Transverse colon (tissue), 4 donors: Measurements from ENCODE around the gene OR2A25. TPM values are rescaled to one million over a fixed set of nuclear protein-coding genes. Genes with fewer than 3 reads are reported as not detected.

ENCODE experiments used
- DNase-seq: peaks from one replicate; pipeline ENCODE4 v3.0.0-alpha.2; 2019
- H3K27ac ChIP-seq, 4 donors: fragments of 200-600 bp; sonication (generic); 2 replicates each; pipeline ENCODE4 v1.5.1; 2016 to 2018; ENCODE audit warnings: inconsistent platforms in 4 of 4
- H3K27me3 ChIP-seq: fragments of 200-600 bp; sonication (generic); 2 replicates; pipeline ENCODE4 v1.5.1; 2017; ENCODE audit warnings: inconsistent platforms
- H3K36me3 ChIP-seq, 4 donors: fragments of 200-600 bp; sonication (generic); 2 replicates each; pipeline ENCODE4 v1.5.1; 2017 to 2019; ENCODE audit warnings: inconsistent platforms in 4 of 4
- H3K4me1 ChIP-seq, 4 donors: fragments of 200-600 bp; sonication (generic); 2 replicates each; pipeline ENCODE4 v1.5.1; 2017 to 2020; ENCODE audit warnings: inconsistent platforms in 4 of 4
- H3K4me3 ChIP-seq, 4 donors: fragments of 200-600 bp; sonication (generic); 1 replicate in 1 of 4; 2 replicates in 3 of 4; pipeline versions ENCODE4 v1.5.1 to v1.6.1; 2017 to 2019; ENCODE audit warnings: inconsistent platforms in 4 of 4
- H3K9me3 ChIP-seq, 2 donors: fragments of 200-600 bp; sonication (generic); 2 replicates each; pipeline ENCODE4 v1.5.1; 2017 to 2019; ENCODE audit warnings: inconsistent platforms in 2 of 2
- CTCF ChIP-seq, 5 experiments: fragments of 200-600 bp in 3 of 5; fragments of 450-650 bp in 2 of 5; sonication (generic) in 3 of 5; IDR thresholded peaks; 1 replicate in 2 of 5; 2 replicates in 3 of 5; pipeline ENCODE4 v1.5.1; 2016 to 2017; ENCODE audit warnings: antibody characterized with exemption in 5 of 5, inconsistent platforms in 3 of 5, mild to moderate bottlenecking in 2 of 5, moderate library complexity in 1 of 5
- EP300 ChIP-seq: sonication (generic); formaldehyde crosslinking; IDR thresholded peaks from one replicate; pipeline ENCODE4 v1.6.1; 2017; ENCODE audit warnings: antibody characterized with exemption, low read depth
- POLR2A ChIP-seq: fragments of 450-650 bp; IDR thresholded peaks from one replicate; pipeline ENCODE4 v1.6.1; 2016; ENCODE audit warnings: antibody characterized with exemption, mild to moderate bottlenecking, moderate library complexity
- POLR2AphosphoS5 ChIP-seq, 3 donors: sonication (generic); formaldehyde crosslinking; IDR thresholded peaks; one replicate each; pipeline ENCODE4 v1.6.1; 2016; ENCODE audit warnings: antibody characterized with exemption in 3 of 3
- WGBS, 2 donors: methylation state at CpG; one replicate each; pipeline ENCODE4 v1.1.5; 2018; ENCODE audit warnings: low coverage in 1 of 2; 5-methylcytosine and 5-hydroxymethylcytosine counted together
- in situ Hi-C, 4 donors: fragments of 200-750 bp; cut with MboI; loops; one replicate each; pipeline versions ENCODE4 v1.15.0 to v1.15.1; 2017; ENCODE audit warnings: low sequenced_read_pairs in 3 of 4, low pct_ligation_motif_present in 1 of 4, low pct_unique_long_range_greater_than_20kb in 1 of 4
- intact Hi-C: fragments of 100-400 bp; cut with DNase I; formaldehyde crosslinking; loops from one replicate; pipeline ENCODE4 v1.15.1; 2023; ENCODE audit warnings: low total_unique reads
- small RNA-seq, 4 donors: library from RNA; depleted of rRNA; stranded (forward); fragments of <200 nt; gene quantifications; one replicate each; pipeline ENCODE3, GENCODE V24; 2016
- total RNA-seq, 4 donors: library from RNA; depleted of rRNA; stranded (reverse); fragments of >200 nt; gene quantifications; one replicate each; pipeline ENCODE4 v1.1.0, GENCODE V29; 2016

OR2A25 gene
- total RNA-seq, 4 donors from 2014 or later, result not detected

GRCh38 chr7:144118341-144118740 lies 48.7 kb downstream of the OR2A25 start:
- Histone ChIP-seq H3K9me3 (no peaks in the 10 kb centered on the region), H3K27me3 (no peaks in the 10 kb centered on the region), H3K4me3 (no peak overlapping the region), H3K4me1 (no peaks in the 10 kb centered on the region), H3K36me3 (no peaks in the 10 kb centered on the region), H3K27ac (no peak overlapping the region)
- no peak for DNase-seq
- TF ChIP-seq CTCF (IDR thresholded peaks at IDR 0.05), result no peak
- TF ChIP-seq POLR2AphosphoS5 (IDR thresholded peaks at IDR 0.05), result no peak
- TF ChIP-seq EP300, result no peak
- TF ChIP-seq POLR2A, result no peak
- in situ Hi-C loops, result no loop called here
- 57 to 60% methylated on average over 2 to 8 of the region's 8 CpGs for WGBS, 2 donors
- intact Hi-C loops, result no loop called here

- Histone ChIP-seq H3K27me3 (no peaks in the 10 kb centered on the region), H3K36me3 (no peaks in the 10 kb centered on the region), H3K4me1 (no peaks in the 10 kb centered on the region), H3K9me3 (no peaks in the 10 kb centered on the region), H3K27ac (no peak within 1 kb of the TSS), H3K4me3 (no peak within 1 kb of the TSS)
- intact Hi-C loops, result no loop called here
- no peak for TF ChIP-seq POLR2AphosphoS5 (IDR thresholded peaks at IDR 0.05)
- TF ChIP-seq CTCF (IDR thresholded peaks at IDR 0.05), result no peak
- no peak for TF ChIP-seq POLR2A
- no peak for TF ChIP-seq EP300
- in situ Hi-C loops, result no loop called here
- DNase-seq, result no peak
- WGBS, 2 donors, result 82 to 89% methylated on average over 1 of the region's 1 CpG
Measured at GRCh38 chr7:144122876-144123275, 53.3 kb downstream of the OR2A25 start, which contains the start of gene OR2A14. OR2A14 (plus strand) TSS chr7:144123176; CDS start chr7:144129113, 5,937 bp downstream.

Small RNAs within 50 kb of the gene (small RNA-seq; reads per million reads assigned to genes)
- gene OR2A41P, result 0 reads per million in 4 donors

Other genes with a start within 250 kb of the OR2A25 start
- gene TCAF1, start 167.6 kb upstream of the OR2A25 start, total RNA-seq, result 10 to 100 TPM in 3 of 4 donors, 1 to 10 TPM in 1; 8.6 to 38.6 (median 33.1) TPM
- not detected for gene OR2F2, start 134.6 kb upstream of the OR2A25 start, total RNA-seq
- gene OR2F1, start 115.0 kb upstream of the OR2A25 start, total RNA-seq, result not detected
- not detected for gene OR6B1, start 69.5 kb upstream of the OR2A25 start, total RNA-seq
- gene OR2A5, start 20.9 kb upstream of the OR2A25 start, total RNA-seq, result not detected
- not detected for gene OR2A12, start 16.5 kb downstream of the OR2A25 start, total RNA-seq
- not detected for gene OR2A2, start 39.8 kb downstream of the OR2A25 start, total RNA-seq
- not detected for gene OR2A14, start 53.4 kb downstream of the OR2A25 start, total RNA-seq
- 10 to 100 TPM in 3 of 4 donors, 1 to 10 TPM in 1; 7.8 to 63.3 (median 34.1) TPM for gene CTAGE4, start 113.7 kb downstream of the OR2A25 start, total RNA-seq
- 10 to 100 TPM in 3 of 4 donors, 1 to 10 TPM in 1; 4.6 to 29.1 (median 26.3) TPM for gene ARHGEF35, start 126.0 kb downstream of the OR2A25 start, total RNA-seq
- not detected for gene OR2A42, start 169.8 kb downstream of the OR2A25 start, total RNA-seq
- 10 to 100 TPM; 14.1 to 50.9 (median 25.1) TPM for gene OR2A7, start 195.0 kb downstream of the OR2A25 start, total RNA-seq
- gene CTAGE8, start 199.5 kb downstream of the OR2A25 start, total RNA-seq, result 10 to 100 TPM in 1 of 4 donors, 1 to 10 TPM in 2, not detected in 1; 3.2 to 10.3 (median 6.4) TPM
- not detected for gene OR2A1, start 242.6 kb downstream of the OR2A25 start, total RNA-seq